Measurements from ENCODE around the gene KHK.
"Not testable (repeated sequence)": the region's sequence is repeated elsewhere in the genome, so short reads cannot be mapped to it uniquely, and the experiment has no call there.

The KHK gene

DNA sequence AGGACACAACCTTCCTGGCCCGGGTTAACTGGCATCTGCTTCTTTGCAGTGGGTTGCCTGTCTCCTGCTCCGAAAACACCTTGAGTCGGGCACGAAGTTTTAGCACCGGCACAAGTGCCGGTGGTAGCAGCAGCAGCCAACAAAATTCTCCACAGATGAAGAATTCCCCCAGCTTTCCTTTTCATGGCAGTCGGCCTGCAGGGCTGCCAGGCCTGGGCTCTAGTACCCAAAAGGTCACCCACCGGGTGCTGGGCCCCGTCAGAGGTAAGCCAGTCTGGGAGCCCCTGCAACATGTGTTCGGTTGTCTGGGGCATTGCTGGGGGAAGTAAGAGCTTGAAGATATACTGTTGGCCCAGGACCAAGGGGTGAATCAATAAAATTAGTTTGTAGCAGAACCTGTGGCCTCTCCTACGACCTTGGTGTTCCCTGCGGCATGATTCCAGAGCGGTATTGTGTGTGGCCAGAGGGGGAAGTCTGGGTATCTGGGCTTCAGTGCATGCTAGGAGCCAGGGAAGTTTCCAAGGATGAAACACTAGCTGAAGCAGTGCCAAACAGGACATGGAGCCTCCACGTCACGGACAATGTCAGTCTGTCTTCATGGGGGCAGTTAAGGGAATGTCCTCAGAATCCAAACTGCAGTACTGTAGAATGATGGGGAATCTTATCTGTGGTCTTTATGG lies 27.3 kb upstream of the KHK start:
- no peak for DNase-seq (ENCODE audit: low read depth)

GRCh38 chr2:27060323-27060722 lies 26.2 kb upstream of the KHK start:
- DNase-seq (ENCODE audit: low read depth): no peak

DNA sequence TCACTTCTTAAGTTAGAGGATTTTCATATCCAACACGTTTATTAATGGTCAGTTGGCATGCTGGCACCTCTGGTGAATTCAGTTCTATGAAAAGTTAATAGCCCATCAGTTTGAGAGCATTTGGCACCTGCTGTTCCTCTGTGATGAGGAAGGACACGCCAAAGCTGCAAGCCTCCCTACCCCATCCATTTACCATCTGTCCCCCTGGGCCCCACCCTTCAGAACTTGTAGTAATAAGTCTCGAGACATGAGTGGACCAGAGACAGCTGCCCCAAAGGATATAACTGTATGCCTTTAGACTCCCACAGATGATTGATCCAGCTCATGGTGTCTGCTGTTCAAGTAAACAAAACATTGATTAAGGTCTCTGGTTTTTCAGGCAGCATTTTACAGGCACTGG lies 21.4 kb upstream of the KHK start:
- DNase-seq (ENCODE audit: low read depth): no peak

GRCh38 chr2:27067385-27067784 lies 19.2 kb upstream of the KHK start:
- no peak for DNase-seq (ENCODE audit: low read depth)

DNA sequence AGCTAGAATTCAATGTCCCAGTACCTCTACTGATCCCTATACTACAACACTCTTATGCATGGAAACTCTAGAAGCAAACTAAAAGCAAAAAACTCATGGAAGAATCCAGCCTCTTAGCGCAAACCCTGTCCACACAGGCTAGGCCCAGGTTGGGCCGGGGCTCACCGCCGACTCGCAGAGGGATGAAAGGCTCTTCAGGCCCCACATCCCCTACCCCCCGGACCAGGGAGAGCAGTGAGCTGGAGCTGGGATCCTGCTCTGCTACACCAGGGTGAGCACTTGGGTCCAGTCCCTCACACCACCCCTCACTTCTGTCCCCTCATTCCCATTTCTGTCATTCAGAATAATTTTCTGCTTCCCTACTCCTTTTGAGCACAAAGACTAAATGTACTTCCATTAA lies 17.1 kb upstream of the KHK start:
- no peak for DNase-seq (ENCODE audit: low read depth)

DNA sequence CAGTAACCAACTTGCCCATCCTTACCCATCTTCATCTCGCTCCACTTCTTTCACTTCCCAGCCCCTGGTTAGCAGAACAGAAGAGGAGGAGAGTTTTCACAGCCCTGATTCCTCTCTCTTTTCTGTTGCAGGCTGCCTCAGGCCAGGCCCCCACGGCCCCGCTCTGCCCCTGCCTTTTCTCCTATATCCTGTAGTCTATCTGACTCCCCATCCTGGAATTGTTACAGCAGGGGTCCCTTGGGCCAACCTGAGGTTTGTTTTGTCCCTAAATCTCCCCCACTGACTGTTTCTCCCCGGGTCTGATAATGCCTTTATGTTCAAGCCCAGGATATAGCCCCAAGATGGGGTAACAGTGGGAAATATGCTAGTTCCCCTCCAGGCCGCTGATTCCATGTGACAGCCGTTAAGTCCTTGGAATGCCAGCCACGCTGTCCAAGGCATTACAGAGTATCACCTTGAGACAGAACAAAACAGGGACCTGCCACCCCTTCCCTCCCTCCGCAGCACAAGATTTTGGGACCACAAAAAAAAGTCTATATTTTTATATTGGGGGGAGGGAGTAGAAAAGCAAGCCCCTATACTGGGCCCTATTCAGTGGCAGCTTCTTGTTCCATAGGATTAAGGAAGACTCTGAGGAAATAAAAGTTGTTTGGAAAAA lies 16.5 kb upstream of the KHK start:
- DNase-seq (ENCODE audit: low read depth): no peak

DNA sequence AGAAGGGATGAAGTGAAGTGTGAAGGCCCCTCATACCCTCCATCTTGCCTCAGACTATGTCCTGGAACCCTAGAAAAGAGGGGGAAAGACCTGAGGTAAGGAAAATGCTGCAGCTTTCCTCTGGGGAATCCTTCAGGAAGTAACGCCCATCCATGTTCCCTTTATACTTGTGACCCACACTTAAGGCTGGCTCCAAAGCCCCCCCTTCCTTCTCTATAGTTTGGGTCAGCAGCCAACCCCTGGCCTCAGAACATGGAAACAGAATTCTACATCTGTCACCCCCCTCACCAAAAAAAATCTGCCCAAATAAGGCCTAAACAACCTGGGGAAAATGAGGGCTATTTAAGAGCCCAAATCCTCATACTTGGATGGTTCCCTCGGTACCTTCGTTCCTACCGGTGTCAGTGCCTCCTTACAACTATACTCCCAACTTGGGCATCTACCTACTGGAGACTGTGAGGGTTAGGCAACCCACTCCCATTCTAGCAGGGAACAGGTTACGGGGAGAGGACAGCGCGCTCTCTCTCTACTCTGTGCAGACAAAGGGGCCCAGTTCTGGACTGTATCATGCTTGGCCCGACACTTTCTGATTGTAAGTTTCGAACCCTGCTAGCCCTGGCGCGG lies 15.8 kb upstream of the KHK start:
- DNase-seq (ENCODE audit: low read depth): no peak

DNA sequence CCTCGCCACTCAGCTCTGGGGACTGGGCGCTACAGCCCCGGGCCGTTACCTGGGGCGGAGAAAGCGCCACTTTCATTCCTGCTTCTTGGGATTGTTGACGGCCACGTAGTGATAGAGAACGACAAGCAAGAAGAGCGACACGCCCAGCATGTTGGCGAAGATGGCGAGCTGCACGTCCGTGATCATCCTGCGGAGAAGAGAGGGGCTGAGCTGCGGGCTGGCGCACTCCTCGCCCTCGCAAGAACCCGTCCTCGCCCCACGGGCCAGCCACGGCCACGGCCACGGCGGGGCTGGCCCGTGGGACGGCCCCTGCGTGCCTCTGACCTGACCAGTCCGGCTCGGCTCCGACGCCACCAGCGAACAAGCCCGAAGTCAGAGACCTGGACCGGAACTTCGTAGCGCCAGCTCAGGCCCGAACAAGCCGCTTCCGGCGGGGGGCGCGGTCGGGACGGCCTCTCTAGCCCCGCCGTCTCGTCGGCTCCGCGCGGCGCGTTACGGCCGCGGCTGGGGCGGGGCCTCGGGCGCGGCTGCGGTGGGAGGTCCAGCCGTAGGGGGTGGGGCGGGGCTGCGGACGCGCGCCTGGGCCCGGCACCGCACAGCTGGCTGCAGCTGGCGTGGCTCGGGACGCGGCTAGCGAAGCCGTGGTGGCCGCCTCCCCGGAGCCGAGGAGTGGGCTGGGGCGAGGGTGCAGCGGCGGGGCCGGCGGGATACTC lies 15.1 kb upstream of the KHK start, which contains the start of gene OST4:
TSS of gene OST4 (minus strand) at position 378 of the 713 bp plus-strand sequence.
- DNase-seq (ENCODE audit: low read depth): peak; percentile 94

GRCh38 chr2:27071990-27072830 lies 14.4 kb upstream of the KHK start:
- peak; percentile 72 for DNase-seq (ENCODE audit: low read depth)

- no peak for DNase-seq (ENCODE audit: low read depth)
These were observed 13.7 kb upstream of the KHK start for GRCh38 chr2:27072920-27073319.

GRCh38 chr2:27073782-27074181 lies 12.8 kb upstream of the KHK start:
- no peak for DNase-seq (ENCODE audit: low read depth)

DNA sequence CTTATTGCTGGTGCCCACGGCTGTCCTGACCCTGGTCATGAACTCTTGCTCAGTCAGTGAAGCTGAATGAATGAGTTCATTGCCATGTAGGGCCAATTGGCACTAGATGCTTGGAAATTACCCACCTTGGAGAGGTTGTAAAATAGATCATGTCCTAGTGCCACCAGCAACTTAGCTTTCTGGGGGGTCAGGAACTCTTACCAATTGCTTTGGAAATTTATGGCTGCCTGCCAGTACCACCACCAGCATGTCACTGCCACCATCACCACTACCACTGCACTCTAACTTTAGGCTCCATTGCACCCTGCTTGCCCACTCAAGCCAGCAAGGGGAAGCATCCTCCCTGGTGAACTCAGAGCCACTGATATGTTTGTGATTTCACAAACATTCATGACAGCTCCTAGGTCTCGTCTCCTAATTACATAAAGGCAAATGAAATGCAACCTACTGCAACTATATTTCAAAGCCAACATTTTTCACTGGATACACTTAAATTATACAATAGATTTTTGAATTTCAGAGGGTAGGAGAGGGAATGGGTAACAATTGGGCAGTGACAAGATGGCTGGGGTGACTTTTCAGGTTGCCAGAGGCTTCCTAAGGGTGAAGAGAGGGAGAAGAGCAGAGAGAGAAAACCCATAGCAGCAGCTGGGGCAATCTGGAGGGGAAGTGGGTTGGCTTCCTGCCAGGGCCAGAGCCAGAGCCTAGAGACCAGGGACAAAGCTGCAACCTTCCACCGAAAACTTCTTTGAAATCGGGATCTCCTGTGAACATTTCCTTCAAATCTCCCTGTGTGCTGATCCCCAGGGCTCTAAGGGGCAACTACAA lies 11.6 kb upstream of the KHK start:
- DNase-seq (ENCODE audit: low read depth): no peak

DNA sequence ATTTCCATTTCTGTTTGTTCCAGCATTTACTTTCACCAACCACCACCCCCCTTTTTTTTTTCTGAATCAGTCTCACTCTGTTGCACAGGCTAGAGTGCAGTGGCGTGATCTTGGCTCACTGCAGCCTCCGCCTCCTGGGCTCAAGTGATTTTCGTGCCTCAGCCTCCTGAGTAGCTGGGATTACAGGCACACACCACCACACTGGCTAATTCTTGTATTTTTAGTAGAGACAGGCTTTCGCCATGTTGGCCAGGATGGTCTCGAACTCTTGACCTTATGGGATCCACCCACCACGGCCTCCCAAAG lies 11.1 kb upstream of the KHK start:
- DNase-seq (ENCODE audit: low read depth): not testable (repeated sequence)

GRCh38 chr2:27076323-27076722 lies 10.2 kb upstream of the KHK start:
- DNase-seq (ENCODE audit: low read depth): no peak

- no peak for DNase-seq (ENCODE audit: low read depth)
These were observed 9.3 kb upstream of the KHK start for GRCh38 chr2:27077231-27077630.

GRCh38 chr2:27078267-27079194 lies 8.0 kb upstream of the KHK start, which contains the start of gene EMILIN1:
Gene EMILIN1, plus strand, starts transcription at chr2:27078615. Its CDS starts 451 bp downstream, at chr2:27079066.
- DNase-seq (ENCODE audit: low read depth): peak; percentile 98

DNA sequence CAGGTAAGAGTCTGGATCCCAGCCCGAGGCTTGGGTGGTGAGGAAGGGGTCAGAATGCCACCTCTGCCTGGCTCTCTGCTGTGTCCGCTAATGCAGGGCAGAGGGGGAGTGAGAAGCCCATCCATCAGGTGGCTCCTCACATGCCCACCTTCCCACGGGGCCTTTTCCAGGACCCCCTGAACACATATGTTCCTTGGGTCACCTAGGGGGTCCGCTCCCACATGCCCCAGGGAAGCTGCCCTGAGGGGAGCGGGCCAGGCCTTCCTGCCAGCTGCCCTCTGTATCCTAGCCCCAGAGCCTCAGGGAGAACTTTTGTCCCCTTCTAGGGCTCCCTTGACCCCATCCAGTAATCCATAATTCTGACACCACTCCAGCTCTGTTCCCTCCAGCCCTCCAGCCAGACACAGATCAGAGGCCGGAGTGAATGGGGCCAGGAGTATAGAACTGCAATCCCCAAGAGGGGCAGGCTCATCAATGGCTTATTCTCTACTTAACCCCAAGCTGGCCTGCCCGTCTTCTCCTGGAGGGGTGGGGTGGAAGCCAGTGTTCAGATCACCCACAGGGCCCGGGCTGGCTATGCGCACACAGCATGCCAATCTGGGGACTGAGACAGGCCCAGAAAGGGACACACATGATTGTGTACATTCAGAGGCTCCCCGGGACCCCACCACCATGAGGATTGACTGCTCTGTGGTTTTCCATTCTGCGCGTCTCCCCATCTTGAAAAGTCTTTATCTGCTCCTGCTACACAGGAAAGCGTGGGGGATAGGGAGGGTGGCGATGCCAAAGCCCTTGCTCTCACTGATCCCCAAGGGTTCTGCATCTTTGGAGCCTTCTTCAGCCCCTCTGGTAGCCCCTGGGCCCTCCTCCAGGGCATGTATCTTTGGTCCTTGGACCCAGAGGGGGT lies 7.1 kb upstream of the KHK start:
- peak; percentile 26 for DNase-seq (ENCODE audit: low read depth)

GRCh38 chr2:27080140-27080469 lies 6.5 kb upstream of the KHK start:
- DNase-seq (ENCODE audit: low read depth): no peak

- DNase-seq (ENCODE audit: low read depth): no peak
These were observed 6.0 kb upstream of the KHK start for GRCh38 chr2:27080603-27080936.

Measured in EH (cell line).